ENCODE data around the gene HABP2. TPM values are rescaled to one million over a fixed set of nuclear protein-coding genes. Genes with fewer than 3 reads are reported as not detected.

Gene HABP2
- polyA plus RNA-seq (ENCODE audit: insufficient read length), result 0.10 TPM

GRCh38 chr10:113552701-113553100 lies at the start of gene HABP2:
TSS of gene HABP2 (plus strand) at chr10:113553053. CDS start at chr10:113553122, 69 bp downstream.
- DNase-seq, result no peak

- DNase-seq, result no peak
These were observed 48.9 kb upstream of the HABP2 start for GRCh38 chr10:113503930-113504329.

- DNase-seq, result no peak
These were observed 48.4 kb upstream of the HABP2 start for GRCh38 chr10:113504423-113504822.

DNA sequence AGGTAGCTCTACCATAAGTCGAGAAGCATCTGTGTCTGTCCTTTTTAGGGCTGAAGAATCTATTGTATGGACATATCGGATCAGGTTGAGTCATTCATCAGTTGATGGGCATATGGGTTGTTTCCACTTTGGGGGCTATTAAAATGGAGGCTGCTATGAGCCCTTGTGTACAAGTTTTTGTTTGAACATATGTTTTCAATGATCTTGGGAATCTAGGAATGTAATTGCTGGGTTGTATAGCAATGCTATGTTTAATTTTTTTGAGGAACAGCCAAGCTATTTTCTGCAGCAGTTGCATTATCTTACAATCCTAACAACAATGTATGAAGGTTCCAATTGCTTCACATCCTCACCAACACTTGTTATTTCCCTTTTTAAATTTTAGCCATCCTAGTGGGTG lies 46.4 kb upstream of the HABP2 start:
- no peak for DNase-seq

DNA sequence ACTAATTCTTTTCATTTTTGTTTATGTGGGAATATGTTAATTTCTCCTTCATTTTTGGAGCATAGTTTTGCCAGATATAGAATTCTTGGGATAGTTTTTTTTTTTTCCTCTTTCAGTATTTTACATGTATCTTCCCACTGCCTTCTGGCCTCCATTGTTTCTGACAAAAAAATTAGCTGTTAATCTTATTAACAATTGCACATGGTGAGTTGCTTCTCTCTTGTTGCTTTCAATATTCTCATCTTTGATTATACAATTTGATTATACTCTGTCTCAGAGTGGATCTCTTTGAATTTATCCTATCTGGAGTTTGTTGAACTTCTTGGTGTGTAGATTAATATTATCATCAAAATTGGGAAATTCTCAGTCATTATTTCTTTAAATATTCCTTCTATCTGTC lies 41.4 kb upstream of the HABP2 start:
- no peak for DNase-seq

DNA sequence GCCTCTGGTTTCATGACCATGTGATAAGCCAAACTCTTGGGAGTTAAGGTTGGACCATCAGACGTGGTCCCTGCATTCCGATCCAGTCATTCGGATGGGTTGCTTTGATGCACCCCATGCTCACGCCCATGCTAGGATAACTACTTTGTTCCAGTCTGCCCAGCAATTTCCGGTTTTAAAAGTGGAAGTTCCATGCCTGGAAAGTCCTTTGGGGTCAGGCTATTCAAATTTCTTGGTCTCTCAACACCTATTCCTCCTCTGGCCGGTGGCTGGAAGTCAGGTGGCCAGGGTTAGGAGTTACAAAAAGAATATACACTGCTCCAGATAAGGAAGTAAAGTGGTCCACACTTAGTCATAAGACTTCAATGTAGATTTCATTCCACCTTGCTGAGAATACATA lies 37.7 kb upstream of the HABP2 start:
- no peak for DNase-seq

GRCh38 chr10:113515601-113516000 lies 37.3 kb upstream of the HABP2 start:
- DNase-seq, result no peak

DNA sequence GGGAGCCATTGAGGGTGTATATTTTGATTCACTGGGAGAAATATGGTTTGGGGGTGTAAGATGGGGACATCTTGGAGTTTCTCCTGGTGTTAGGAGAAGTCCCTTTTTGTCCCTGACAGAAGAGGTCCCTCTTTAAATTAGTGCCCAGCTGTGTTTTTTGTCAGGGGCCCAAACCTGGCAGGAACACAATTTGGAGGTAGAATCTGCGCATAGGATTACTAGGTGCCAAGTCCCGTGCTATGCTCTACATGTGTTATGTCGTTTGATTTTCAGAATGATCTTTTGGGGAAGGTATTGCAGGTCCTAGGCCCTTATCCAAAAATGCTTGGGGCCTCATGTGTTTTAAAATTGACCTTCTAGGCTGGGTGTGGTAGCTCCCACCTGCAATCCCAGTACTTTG lies 36.8 kb upstream of the HABP2 start:
- no peak for DNase-seq

- DNase-seq, result no peak
These were observed 35.5 kb upstream of the HABP2 start for GRCh38 chr10:113517165-113517900.

DNA sequence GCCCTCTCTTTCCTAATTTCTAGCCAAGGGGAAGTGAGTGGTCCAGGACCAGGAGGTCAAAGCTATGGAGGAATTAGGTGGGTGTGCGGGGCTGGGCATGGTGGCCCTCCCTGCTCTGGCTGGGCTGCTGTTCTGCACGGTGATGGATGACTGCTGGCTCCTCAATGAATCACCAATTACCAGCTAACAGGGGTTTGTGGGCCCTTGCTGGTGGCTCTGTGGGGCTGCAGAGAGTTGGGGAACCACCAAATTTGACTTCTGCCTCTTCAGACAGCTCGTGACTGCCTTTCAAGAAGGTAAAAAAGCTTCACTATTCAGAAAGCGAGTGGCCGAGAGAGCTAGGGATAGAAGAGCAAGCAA lies 35.0 kb upstream of the HABP2 start:
- DNase-seq, result no peak

DNA sequence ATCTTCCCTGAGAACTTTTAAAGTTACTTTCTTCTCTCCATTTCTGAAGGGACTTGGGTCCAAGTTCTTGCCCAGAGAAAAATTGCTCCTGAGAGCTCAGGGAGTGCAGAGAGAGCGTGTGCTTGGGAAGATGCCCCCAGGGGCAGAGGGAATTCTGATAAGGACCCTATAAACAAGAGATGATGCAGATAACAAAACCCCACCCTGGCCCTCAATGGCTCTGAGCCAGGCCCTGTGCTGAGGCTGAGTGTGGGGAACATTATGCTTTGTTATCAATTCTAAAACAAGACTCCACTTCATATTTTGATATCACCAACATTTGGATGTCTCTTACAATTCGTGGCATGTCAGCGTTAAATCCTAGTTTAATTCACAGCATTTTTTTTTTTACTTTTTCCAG lies 34.4 kb upstream of the HABP2 start:
- no peak for DNase-seq

DNA sequence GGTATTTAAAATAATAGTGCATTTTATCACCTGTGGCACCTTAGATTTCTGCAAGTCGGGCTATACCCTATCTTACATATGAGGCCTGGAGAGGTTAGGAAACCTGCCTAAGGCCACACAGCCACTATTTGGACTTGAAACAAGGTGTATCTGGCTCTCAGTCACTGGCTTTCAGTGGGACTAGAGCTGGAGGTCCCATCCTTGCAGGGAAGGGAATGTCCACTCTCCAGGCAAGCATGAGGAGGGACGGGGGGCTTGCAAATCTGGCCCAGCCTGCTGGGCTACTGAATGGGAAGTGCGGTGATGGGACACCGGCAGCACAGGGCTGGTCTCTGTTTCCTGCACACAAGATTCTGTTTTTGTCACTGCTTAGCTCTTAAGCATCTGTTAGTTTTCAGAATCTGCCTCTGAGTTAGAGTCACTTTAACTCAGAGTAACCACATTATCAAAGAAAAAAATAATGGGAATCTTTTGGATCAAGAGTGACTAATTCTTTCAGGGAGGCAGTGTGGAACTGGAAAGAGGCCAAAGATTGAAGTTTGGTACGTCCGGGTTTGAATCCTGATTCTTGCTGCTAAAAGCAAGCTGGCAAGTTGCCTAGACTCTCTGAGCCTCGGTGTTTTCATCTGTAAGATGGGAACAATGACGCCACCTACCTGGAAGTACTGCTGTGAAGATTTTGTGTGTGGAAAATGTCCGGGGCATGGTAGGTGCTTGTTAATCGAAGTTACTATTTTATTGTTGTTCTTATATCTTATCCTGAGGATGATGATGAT lies 33.8 kb upstream of the HABP2 start:
- no peak for DNase-seq

- no peak for DNase-seq
These were observed 33.2 kb upstream of the HABP2 start for GRCh38 chr10:113519681-113520115.

- DNase-seq, result no peak
These were observed 32.6 kb upstream of the HABP2 start for GRCh38 chr10:113520261-113520660.

GRCh38 chr10:113520690-113521474 lies 32.0 kb upstream of the HABP2 start:
- peak; percentile 83 for DNase-seq

GRCh38 chr10:113521475-113521795 lies 31.4 kb upstream of the HABP2 start:
- DNase-seq, result no peak

GRCh38 chr10:113522460-113522859 lies 30.4 kb upstream of the HABP2 start:
- no peak for DNase-seq

GRCh38 chr10:113523071-113523470 lies 29.8 kb upstream of the HABP2 start:
- no peak for DNase-seq

DNA sequence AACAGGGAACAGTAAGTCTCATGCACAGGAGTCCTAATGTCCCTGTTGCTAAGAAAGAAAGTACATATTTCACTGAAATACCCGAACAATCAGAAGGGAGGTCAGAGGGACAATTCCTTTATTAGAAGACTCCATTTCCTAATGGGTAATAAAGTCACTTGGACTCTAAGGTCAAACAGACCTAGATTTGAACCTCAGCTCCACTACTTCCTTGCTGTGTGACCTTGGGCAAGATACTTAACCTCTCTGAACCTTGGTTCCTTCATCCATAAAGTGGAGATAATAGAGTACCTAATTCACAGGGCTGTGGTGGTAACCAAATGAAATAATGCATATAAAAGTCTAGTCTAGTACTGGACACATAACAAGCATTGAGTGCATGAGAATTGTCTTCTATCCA lies 29.2 kb upstream of the HABP2 start:
- no peak for DNase-seq

GRCh38 chr10:113524120-113524519 lies 28.7 kb upstream of the HABP2 start:
- DNase-seq, result no peak

- DNase-seq, result no peak
These were observed 28.0 kb upstream of the HABP2 start for GRCh38 chr10:113524539-113525490.

DNA sequence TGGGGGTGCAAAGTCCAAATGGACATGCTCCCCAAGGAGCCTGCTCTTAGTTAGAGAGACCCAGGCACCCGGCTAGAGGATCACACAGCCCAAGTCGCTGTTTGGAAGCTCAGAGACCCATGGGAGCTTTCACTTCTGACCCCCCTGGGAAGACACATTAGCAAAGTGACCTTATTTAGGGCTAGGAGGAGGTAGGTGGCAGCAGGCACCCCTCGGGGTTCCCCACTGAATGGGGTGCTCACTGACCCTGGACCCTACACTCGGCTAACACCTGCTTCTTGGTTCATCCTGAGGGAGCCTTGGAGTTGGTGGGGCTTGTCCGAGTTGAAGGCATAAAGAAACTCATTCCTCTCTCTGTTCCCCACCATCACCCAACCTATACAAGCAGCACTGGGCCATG lies 27.1 kb upstream of the HABP2 start:
- DNase-seq, result no peak

All from hindlimb muscle (tissue), 1 donor.